Calu3 (cell line): Measurements from ENCODE around the gene MMS22L. TPM values are rescaled to one million over a fixed set of nuclear protein-coding genes. Genes with fewer than 3 reads are reported as not detected.
A peak's percentile ranks its signal among the peaks of the same experiment; 100 is the strongest.

Experiments used
- BruUV-seq: library from RNA; stranded (reverse); fragments of 400-500 nt; replicated peaks from 2 replicates; lab custom pipeline; 2021; lab: Mats Ljungman, UMichigan
- CTCF ChIA-PET: fragments of 300-600 bp; sonication (Branson Sonifier 250); formaldehyde crosslinking; loops from one replicate; lab custom pipeline; 2022; ENCODE audit warnings: antibody characterized with exemption; lab: Charles Lee
- DNase-seq: peaks from one replicate; pipeline ENCODE4 v3.0.0; 2022
- H3K27ac Mint-ChIP-seq: one replicate; pipeline ENCODE4 v1.8.0; 2022; ENCODE audit warnings: mixed read lengths; ENCODE audit not compliant: unreplicated experiment
- H3K27me3 Mint-ChIP-seq: one replicate; pipeline ENCODE4 v1.8.0; 2022; ENCODE audit warnings: mixed read lengths; ENCODE audit not compliant: unreplicated experiment
- H3K36me3 Mint-ChIP-seq: one replicate; pipeline ENCODE4 v1.8.0; 2022; ENCODE audit warnings: mild to moderate bottlenecking, moderate library complexity, mixed read lengths; ENCODE audit not compliant: insufficient read depth, unreplicated experiment
- H3K4me1 Mint-ChIP-seq: one replicate; pipeline ENCODE4 v1.8.0; 2022; ENCODE audit warnings: mild to moderate bottlenecking, low read depth, mixed read lengths; ENCODE audit not compliant: unreplicated experiment
- H3K4me3 Mint-ChIP-seq: one replicate; pipeline ENCODE4 v1.8.0; 2022; ENCODE audit warnings: mild to moderate bottlenecking, low read depth, moderate library complexity, mixed read lengths; ENCODE audit not compliant: unreplicated experiment
- H3K9me3 Mint-ChIP-seq: one replicate; pipeline ENCODE4 v1.8.0; 2022; ENCODE audit warnings: low read depth, mixed read lengths; ENCODE audit not compliant: unreplicated experiment
- intact Hi-C: fragments of 100-400 bp; cut with micrococcal nuclease; formaldehyde crosslinking; loops from one replicate; pipeline ENCODE4 v1.10.0; 2022; ENCODE audit not compliant: unreplicated experiment
- total RNA-seq: library from RNA; stranded (reverse); gene quantifications from 2 replicates; pipeline ENCODE4 v1.2.3, GENCODE V29; 2022
- TF ChIP-seq, protein P1 (sequence below): fragments of 200-600 bp; IDR thresholded peaks from one replicate; pipeline ENCODE4 v1.8.0; 2022; ENCODE audit warnings: antibody characterized with exemption; ENCODE audit not compliant: unreplicated experiment

Gene MMS22L
- total RNA-seq, 1 experiment from 2014 or later: 26.0 TPM

DNA sequence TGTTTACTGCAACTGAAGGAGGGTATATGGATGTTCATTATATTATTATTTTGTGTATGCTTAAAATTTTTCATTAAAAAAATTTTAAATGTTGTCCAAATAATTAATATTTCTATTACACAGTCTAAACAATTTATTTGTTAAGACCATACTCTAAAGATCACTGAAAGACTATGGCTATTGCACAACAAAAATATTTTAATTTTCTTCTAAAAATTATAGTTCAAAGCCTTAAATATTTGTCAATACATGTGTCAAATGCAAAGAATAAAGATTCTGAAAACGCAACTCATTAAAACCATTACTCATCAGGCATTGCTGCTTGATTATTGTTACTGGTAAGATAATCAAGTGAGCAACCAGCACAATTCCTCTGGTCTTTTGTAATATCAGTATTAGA is 2.2 kb downstream of the MMS22L start:
- no peak for DNase-seq
- Mint-ChIP-seq H3K4me3 (no peak overlapping the region), H3K4me1 (no peaks in the 10 kb centered on the region), H3K27ac (no peak overlapping the region), H3K9me3 (no peaks in the 10 kb centered on the region), H3K36me3 (peaks cover 29% of the 10 kb centered on the region), H3K27me3 (no peaks in the 10 kb centered on the region)
- TSS peak; percentile 29 for BruUV-seq
- CTCF ChIA-PET: no interaction called here
- TF ChIP-seq, protein P1, sequence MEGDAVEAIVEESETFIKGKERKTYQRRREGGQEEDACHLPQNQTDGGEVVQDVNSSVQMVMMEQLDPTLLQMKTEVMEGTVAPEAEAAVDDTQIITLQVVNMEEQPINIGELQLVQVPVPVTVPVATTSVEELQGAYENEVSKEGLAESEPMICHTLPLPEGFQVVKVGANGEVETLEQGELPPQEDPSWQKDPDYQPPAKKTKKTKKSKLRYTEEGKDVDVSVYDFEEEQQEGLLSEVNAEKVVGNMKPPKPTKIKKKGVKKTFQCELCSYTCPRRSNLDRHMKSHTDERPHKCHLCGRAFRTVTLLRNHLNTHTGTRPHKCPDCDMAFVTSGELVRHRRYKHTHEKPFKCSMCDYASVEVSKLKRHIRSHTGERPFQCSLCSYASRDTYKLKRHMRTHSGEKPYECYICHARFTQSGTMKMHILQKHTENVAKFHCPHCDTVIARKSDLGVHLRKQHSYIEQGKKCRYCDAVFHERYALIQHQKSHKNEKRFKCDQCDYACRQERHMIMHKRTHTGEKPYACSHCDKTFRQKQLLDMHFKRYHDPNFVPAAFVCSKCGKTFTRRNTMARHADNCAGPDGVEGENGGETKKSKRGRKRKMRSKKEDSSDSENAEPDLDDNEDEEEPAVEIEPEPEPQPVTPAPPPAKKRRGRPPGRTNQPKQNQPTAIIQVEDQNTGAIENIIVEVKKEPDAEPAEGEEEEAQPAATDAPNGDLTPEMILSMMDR: no peak
- intact Hi-C loops: no loop called here

GRCh38 chr6:97275804-97276203 is 7.2 kb downstream of the MMS22L start:
- no TSS peak for BruUV-seq
- Mint-ChIP-seq H3K27me3 (no peaks in the 10 kb centered on the region), H3K9me3 (no peaks in the 10 kb centered on the region), H3K4me3 (no peak overlapping the region), H3K4me1 (no peaks in the 10 kb centered on the region), H3K27ac (no peak overlapping the region), H3K36me3 (peaks cover 10% of the 10 kb centered on the region)
- no peak for DNase-seq
- CTCF ChIA-PET: no interaction called here
- TF ChIP-seq, protein P1: no peak
- intact Hi-C loops: no loop called here

- Mint-ChIP-seq H3K4me3 (no peak overlapping the region), H3K9me3 (peaks cover 6% of the 10 kb centered on the region), H3K27ac (no peak overlapping the region), H3K36me3 (peaks cover 11% of the 10 kb centered on the region), H3K4me1 (no peaks in the 10 kb centered on the region), H3K27me3 (no peaks in the 10 kb centered on the region)
- BruUV-seq: no TSS peak
- DNase-seq: no peak
- intact Hi-C loops: no loop called here
- CTCF ChIA-PET: no interaction called here
- TF ChIP-seq, protein P1: no peak
Observed at GRCh38 chr6:97269821-97270220, 13.2 kb downstream of the MMS22L start.

GRCh38 chr6:97262676-97263075 is 20.3 kb downstream of the MMS22L start:
- H3K27me3 Mint-ChIP-seq: no peaks in the 10 kb centered on the region
- TF ChIP-seq, protein P1: no peak
- peaks cover 12% of the 10 kb centered on the region for H3K36me3 Mint-ChIP-seq
- CTCF ChIA-PET: no interaction called here
- H3K9me3 Mint-ChIP-seq: peaks cover 6% of the 10 kb centered on the region
- no peaks in the 10 kb centered on the region for H3K4me1 Mint-ChIP-seq
- no peak overlapping the region for H3K27ac Mint-ChIP-seq
- intact Hi-C loops: no loop called here
- no peak for DNase-seq
- H3K4me3 Mint-ChIP-seq: no peak overlapping the region
- BruUV-seq: no TSS peak
